ENCODE results near the gene PLEKHM1.

GRCh38 chr17:45426561-45426960 is 64.0 kb downstream of the PLEKHM1 start:
- no peak for TF ChIP-seq CTCF (IDR thresholded peaks at IDR 0.05)
- TF ChIP-seq POLR2A (IDR thresholded peaks at IDR 0.05) = no peak
